Body of pancreas (tissue), 4 donors: ENCODE measurements around the gene TFF2. TPM values are rescaled to one million over a fixed set of nuclear protein-coding genes. Genes with fewer than 3 reads are reported as not detected.
A peak's percentile ranks its signal among the peaks of the same experiment; 100 is the strongest.

Source experiments
- ATAC-seq: fragments of 150-250 bp; one replicate; pipeline ENCODE4 v1.9.1; 2016
- DNase-seq, 4 donors: peaks; one replicate each; pipeline ENCODE4 v3.0.0-alpha.2; 2019
- H3K27ac ChIP-seq, 4 donors: fragments of 200-600 bp; sonication (generic); 1 replicate in 3 of 4; 2 replicates in 1 of 4; pipeline versions ENCODE4 v1.5.1 to v1.6.1; 2016 to 2019; ENCODE audit warnings: mild to moderate bottlenecking in 1 of 4, mixed read lengths in 1 of 4, moderate library complexity in 1 of 4
- H3K27me3 ChIP-seq, 2 donors: fragments of 200-600 bp; sonication (generic); one replicate each; pipeline ENCODE4 v1.6.0; 2016; ENCODE audit warnings: mild to moderate bottlenecking in 1 of 2
- H3K36me3 ChIP-seq, 2 donors: fragments of 200-600 bp; sonication (generic); replicated peaks in 1 of 2; 2 replicates each; pipeline ENCODE4 v1.5.1; 2016; ENCODE audit warnings: low read depth in 2 of 2; ENCODE audit not compliant: insufficient read depth in 1 of 2
- H3K4me1 ChIP-seq: fragments of 200-600 bp; sonication (generic); one replicate; pipeline ENCODE4 v1.6.0; 2016
- H3K4me3 ChIP-seq, 2 donors: fragments of 200-600 bp; sonication (generic); 1 replicate in 1 of 2; 2 replicates in 1 of 2; pipeline ENCODE4 v1.5.1; 2016 to 2019
- H3K9me3 ChIP-seq, 3 donors: fragments of 200-600 bp; sonication (generic); 1 replicate in 2 of 3; 2 replicates in 1 of 3; pipeline ENCODE4 v1.5.1; 2016
- POLR2A ChIP-seq, 3 donors: fragments of 450-650 bp; IDR thresholded peaks; one replicate each; pipeline ENCODE4 v1.6.1; 2016; ENCODE audit warnings: antibody characterized with exemption in 3 of 3, mild to moderate bottlenecking in 2 of 3
- WGBS, 2 donors: methylation state at CpG; one replicate each; pipeline ENCODE4 v1.1.5; 2017; 5-methylcytosine and 5-hydroxymethylcytosine counted together
- intact Hi-C: fragments of 100-400 bp; cut with DNase I; formaldehyde crosslinking; loops from one replicate; pipeline ENCODE4 v1.15.1; 2023
- total RNA-seq, 2 donors: library from RNA; depleted of rRNA; stranded (reverse); fragments of >200 nt; gene quantifications; one replicate each; pipeline ENCODE4 v1.1.0, GENCODE V29; 2016
- TF ChIP-seq, protein P1 (sequence below), 7 experiments: fragments of 450-650 bp in 4 of 7; fragments of 200-600 bp in 3 of 7; sonication (generic) in 3 of 7; IDR thresholded peaks; one replicate each; pipeline ENCODE4 v1.5.1; 2016 to 2019; ENCODE audit warnings: antibody characterized with exemption in 7 of 7

TFF2 gene
- total RNA-seq, 2 donors from 2014 or later, result 1.3 to 9.3 TPM

- H3K27ac ChIP-seq, result peak overlapping the region in 3 of 4 donors; percentile 35 to 73 (median 67)
- peak; percentile 68 to 85 (median 80) for DNase-seq
- no peaks in the 10 kb centered on the region for H3K9me3 ChIP-seq
- H3K27me3 ChIP-seq, result no peaks in the 10 kb centered on the region
- H3K4me1 ChIP-seq, result peaks cover 11% of the 10 kb centered on the region
- H3K4me3 ChIP-seq, result no peak overlapping the region
- peak; percentile 89 for ATAC-seq
- WGBS, 2 donors, result 40% methylated on average over 22 to 23 of the region's 23 CpGs
- TF ChIP-seq POLR2A (IDR thresholded peaks at IDR 0.05), result no peak
- TF ChIP-seq, protein P1, sequence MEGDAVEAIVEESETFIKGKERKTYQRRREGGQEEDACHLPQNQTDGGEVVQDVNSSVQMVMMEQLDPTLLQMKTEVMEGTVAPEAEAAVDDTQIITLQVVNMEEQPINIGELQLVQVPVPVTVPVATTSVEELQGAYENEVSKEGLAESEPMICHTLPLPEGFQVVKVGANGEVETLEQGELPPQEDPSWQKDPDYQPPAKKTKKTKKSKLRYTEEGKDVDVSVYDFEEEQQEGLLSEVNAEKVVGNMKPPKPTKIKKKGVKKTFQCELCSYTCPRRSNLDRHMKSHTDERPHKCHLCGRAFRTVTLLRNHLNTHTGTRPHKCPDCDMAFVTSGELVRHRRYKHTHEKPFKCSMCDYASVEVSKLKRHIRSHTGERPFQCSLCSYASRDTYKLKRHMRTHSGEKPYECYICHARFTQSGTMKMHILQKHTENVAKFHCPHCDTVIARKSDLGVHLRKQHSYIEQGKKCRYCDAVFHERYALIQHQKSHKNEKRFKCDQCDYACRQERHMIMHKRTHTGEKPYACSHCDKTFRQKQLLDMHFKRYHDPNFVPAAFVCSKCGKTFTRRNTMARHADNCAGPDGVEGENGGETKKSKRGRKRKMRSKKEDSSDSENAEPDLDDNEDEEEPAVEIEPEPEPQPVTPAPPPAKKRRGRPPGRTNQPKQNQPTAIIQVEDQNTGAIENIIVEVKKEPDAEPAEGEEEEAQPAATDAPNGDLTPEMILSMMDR (IDR thresholded peaks at IDR 0.05), result peak; percentile 24 to 75 (median 60)
- no peaks in the 10 kb centered on the region for H3K36me3 ChIP-seq
- intact Hi-C loops, result no loop called here
Measured at GRCh38 chr21:42337830-42338728, 12.7 kb downstream of the TFF2 start.

- ATAC-seq (no peak), DNase-seq (no peak)
- Histone ChIP-seq H3K4me1 (peaks cover 11% of the 10 kb centered on the region), H3K9me3 (no peaks in the 10 kb centered on the region), H3K27me3 (no peaks in the 10 kb centered on the region), H3K27ac (no peak overlapping the region), H3K36me3 (no peaks in the 10 kb centered on the region), H3K4me3 (no peak overlapping the region)
- intact Hi-C loops, result no loop called here
- no peak for TF ChIP-seq POLR2A (IDR thresholded peaks at IDR 0.05)
- TF ChIP-seq, protein P1 (IDR thresholded peaks at IDR 0.05), result no peak
- 57 to 58% methylated on average over 4 of the region's 4 CpGs for WGBS, 2 donors
Measured at GRCh38 chr21:42337276-42337675, 13.5 kb downstream of the TFF2 start.

GRCh38 chr21:42336054-42336453 lies 14.7 kb downstream of the TFF2 start:
- ATAC-seq, result no peak
- Histone ChIP-seq H3K27me3 (no peaks in the 10 kb centered on the region), H3K9me3 (no peaks in the 10 kb centered on the region), H3K4me3 (no peak overlapping the region), H3K4me1 (peaks cover 11% of the 10 kb centered on the region), H3K27ac (no peak overlapping the region), H3K36me3 (no peaks in the 10 kb centered on the region)
- DNase-seq, result no peak
- intact Hi-C loops, result no loop called here
- TF ChIP-seq, protein P1 (IDR thresholded peaks at IDR 0.05), result no peak
- no peak for TF ChIP-seq POLR2A (IDR thresholded peaks at IDR 0.05)
- 42 to 49% methylated on average over 10 of the region's 10 CpGs for WGBS, 2 donors

- no peak for ATAC-seq
Measured at GRCh38 chr21:42332557-42333317, 18.1 kb downstream of the TFF2 start.

More at GRCh38 chr21:42332557-42333317, 18.1 kb downstream of the TFF2 start:
- WGBS, 2 donors, result 71 to 72% methylated on average over 5 of the region's 5 CpGs
- Histone ChIP-seq H3K9me3 (no peaks in the 10 kb centered on the region), H3K27ac (no peak overlapping the region), H3K27me3 (no peaks in the 10 kb centered on the region), H3K36me3 (no peaks in the 10 kb centered on the region), H3K4me3 (no peak overlapping the region), H3K4me1 (no peaks in the 10 kb centered on the region)
- TF ChIP-seq, protein P1 (IDR thresholded peaks at IDR 0.05), result no peak
- DNase-seq, result no peak
- intact Hi-C loops, result no loop called here
